Liver (tissue), 9 donors: ENCODE data around the gene PCAT6. TPM values are rescaled to one million over a fixed set of nuclear protein-coding genes. Genes with fewer than 3 reads are reported as not detected.

Source experiments
- DNase-seq: peaks from one replicate; pipeline ENCODE4 v3.0.0-alpha.2; 2017; ENCODE audit warnings: low spot score
- H3K27ac ChIP-seq, 2 donors: one replicate each; pipeline ENCODE4 v1.7.0; 2013; ENCODE audit warnings: inconsistent platforms in 2 of 2, low read length in 2 of 2, control low read depth in 1 of 2, low read depth in 1 of 2, mild to moderate bottlenecking in 1 of 2
- H3K27me3 ChIP-seq, 4 donors: one replicate each; pipeline versions ENCODE4 v1.6.1 to v1.7.0; 2013; ENCODE audit warnings: low read length in 3 of 4, inconsistent platforms in 1 of 4, mild to moderate bottlenecking in 1 of 4, moderate library complexity in 1 of 4; ENCODE audit not compliant: control insufficient read depth in 4 of 4, insufficient read depth in 4 of 4
- H3K36me3 ChIP-seq, 4 donors: one replicate each; pipeline versions ENCODE4 v1.6.1 to v1.7.0; 2013; ENCODE audit warnings: low read length in 3 of 4, mild to moderate bottlenecking in 3 of 4, low read depth in 1 of 4, moderate library complexity in 1 of 4; ENCODE audit not compliant: control insufficient read depth in 4 of 4, insufficient read depth in 3 of 4
- H3K4me1 ChIP-seq, 4 donors: one replicate each; pipeline versions ENCODE4 v1.6.1 to v1.7.0; 2013; ENCODE audit warnings: low read length in 3 of 4, mild to moderate bottlenecking in 3 of 4, moderate library complexity in 1 of 4; ENCODE audit not compliant: control insufficient read depth in 4 of 4, insufficient read depth in 4 of 4
- H3K4me3 ChIP-seq, 3 donors: one replicate each; pipeline versions ENCODE4 v1.6.1 to v1.7.0; 2013; ENCODE audit warnings: low read length in 3 of 3, control low read depth in 1 of 3, low read depth in 1 of 3, mild to moderate bottlenecking in 1 of 3
- H3K9ac ChIP-seq, 2 donors: one replicate each; pipeline ENCODE4 v1.7.0; 2013; ENCODE audit warnings: low read length in 2 of 2, mild to moderate bottlenecking in 2 of 2, moderate library complexity in 2 of 2, control low read depth in 1 of 2, low read depth in 1 of 2
- H3K9me3 ChIP-seq, 4 donors: one replicate each; pipeline versions ENCODE4 v1.6.1 to v1.7.0; 2013; ENCODE audit warnings: low read length in 3 of 4; ENCODE audit not compliant: control insufficient read depth in 4 of 4
- ATF3 ChIP-seq: IDR thresholded peaks from 2 replicates; pipeline ENCODE4 v1.6.1; 2016; ENCODE audit warnings: antibody characterized with exemption
- CTCF ChIP-seq: fragments of 150-350 bp; IDR thresholded peaks from 2 replicates; pipeline ENCODE4 v1.5.1; 2017; ENCODE audit warnings: improper control_type of control experiment, low read depth, low read length; ENCODE audit not compliant: missing input control
- EGR1 ChIP-seq, 2 donors: IDR thresholded peaks; 2 replicates each; pipeline ENCODE4 v1.6.1; 2016 to 2018; ENCODE audit warnings: antibody characterized with exemption in 2 of 2, low read depth in 2 of 2
- FOXA1 ChIP-seq: IDR thresholded peaks from 2 replicates; pipeline ENCODE4 v1.6.1; 2016; ENCODE audit warnings: antibody characterized with exemption
- FOXA2 ChIP-seq: IDR thresholded peaks from 2 replicates; pipeline ENCODE4 v1.6.1; 2016; ENCODE audit warnings: antibody characterized with exemption
- GABPA ChIP-seq, 2 donors: IDR thresholded peaks in 1 of 2; conservative IDR thresholded peaks in 1 of 2; 2 replicates each; pipeline ENCODE4 v1.6.1; 2016; ENCODE audit warnings: antibody characterized with exemption in 2 of 2, mild to moderate bottlenecking in 1 of 2, moderate library complexity in 1 of 2
- HNF4A ChIP-seq, 2 donors: conservative IDR thresholded peaks; 2 replicates each; pipeline ENCODE4 v1.6.1; 2016; ENCODE audit warnings: antibody characterized with exemption in 2 of 2, mild to moderate bottlenecking in 2 of 2
- HNF4G ChIP-seq: IDR thresholded peaks from 2 replicates; pipeline ENCODE4 v1.6.1; 2016; ENCODE audit warnings: antibody characterized with exemption
- JUND ChIP-seq, 2 donors: IDR thresholded peaks; 2 replicates each; pipeline ENCODE4 v1.6.1; 2016; ENCODE audit warnings: antibody characterized with exemption in 2 of 2
- MAX ChIP-seq: IDR thresholded peaks from 2 replicates; pipeline ENCODE4 v1.6.1; 2016; ENCODE audit warnings: antibody characterized with exemption
- NR2F2 ChIP-seq: IDR thresholded peaks from 2 replicates; pipeline ENCODE4 v1.6.1; 2016; ENCODE audit warnings: antibody characterized with exemption
- RAD21 ChIP-seq, 2 donors: IDR thresholded peaks; 2 replicates each; pipeline ENCODE4 v1.6.1; 2016; ENCODE audit warnings: antibody characterized with exemption in 2 of 2, mild to moderate bottlenecking in 2 of 2
- REST ChIP-seq: IDR thresholded peaks from 2 replicates; pipeline ENCODE4 v1.6.1; 2016; ENCODE audit warnings: antibody characterized with exemption, mild to moderate bottlenecking
- RXRA ChIP-seq, 2 donors: IDR thresholded peaks; 2 replicates each; pipeline ENCODE4 v1.6.1; 2017 to 2018; ENCODE audit warnings: antibody characterized with exemption in 2 of 2, mild to moderate bottlenecking in 1 of 2
- SP1 ChIP-seq: IDR thresholded peaks from 2 replicates; pipeline ENCODE4 v1.6.1; 2018; ENCODE audit warnings: antibody characterized with exemption, mild to moderate bottlenecking
- TAF1 ChIP-seq: conservative IDR thresholded peaks from 2 replicates; pipeline ENCODE4 v1.6.1; 2016; ENCODE audit warnings: antibody characterized with exemption, mild to moderate bottlenecking
- YY1 ChIP-seq: IDR thresholded peaks from 2 replicates; pipeline ENCODE4 v1.6.1; 2016; ENCODE audit warnings: antibody characterized with exemption, mild to moderate bottlenecking
- ZBTB33 ChIP-seq: IDR thresholded peaks from 2 replicates; pipeline ENCODE4 v1.6.1; 2016; ENCODE audit warnings: antibody characterized with exemption
- WGBS: extraction: QIAGEN DNeasy Blood & Tissue Kit; methylation state at CpG from one replicate; pipeline ENCODE4 v1.1.7; 2013; 5-methylcytosine and 5-hydroxymethylcytosine counted together
- polyA plus RNA-seq, 2 donors: library from polyadenylated mRNA; stranded (reverse) in 1 of 2; unstranded in 1 of 2; fragments of 200-250 nt in 1 of 2; fragments of >200 nt in 1 of 2; fragmentation: Nextera tagmentation in 1 of 2; extraction: Ambion mirVana in 1 of 2; gene quantifications; one replicate each; pipeline versions ENCODE4 v1.2.1 to v1.2.3, GENCODE V29; 2013 to 2015
- total RNA-seq, 2 donors: library from RNA; depleted of rRNA; stranded (reverse); fragments of >200 nt; gene quantifications; one replicate each; pipeline ENCODE4 v1.2.3, GENCODE V29; 2014
- donor health status: healthy.
- donor health status: healthy.
- donor health status: healthy.
- donor health status: healthy.
- donor health status: healthy.

The PCAT6 gene
- total and polyA plus RNA-seq, 4 donors: 0.23 to 1.2 TPM; not detected in 2

GRCh38 chr1:202800742-202801141, 10.0 kb upstream of the PCAT6 start:
- no peaks in the 10 kb centered on the region for H3K9me3 ChIP-seq
- H3K4me3 ChIP-seq: no peak overlapping the region
- WGBS: 94% methylated on average over 1 of the region's 1 CpG
- TF ChIP-seq EGR1 (IDR thresholded peaks at IDR 0.05; ENCODE audit: low read depth in 2 of 2) (no peak), YY1 (no peak), SP1 (no peak), TAF1 (no peak), MAX (no peak), FOXA1 (no peak), HNF4G (no peak), REST (no peak), GABPA (IDR thresholded peaks at IDR 0.05 in 1 of 2, conservative IDR thresholded peaks at IDR 0.05 in 1 of 2) (no peak), ATF3 (no peak), NR2F2 (no peak), RXRA (IDR thresholded peaks at IDR 0.05) (no peak), FOXA2 (no peak), ZBTB33 (no peak), RAD21 (IDR thresholded peaks at IDR 0.05) (no peak), HNF4A (conservative IDR thresholded peaks at IDR 0.05) (no peak), JUND (IDR thresholded peaks at IDR 0.05) (no peak), CTCF (no peak)
- H3K36me3 ChIP-seq: no peaks in the 10 kb centered on the region
- no peaks in the 10 kb centered on the region for H3K4me1 ChIP-seq
- H3K27me3 ChIP-seq: no peaks in the 10 kb centered on the region
- H3K9ac ChIP-seq: no peak overlapping the region
- H3K27ac ChIP-seq: no peak overlapping the region
- no peak for DNase-seq

GRCh38 chr1:202801175-202801574, 9.6 kb upstream of the PCAT6 start:
- Histone ChIP-seq H3K4me1 (peaks cover 0 to 1% (median 0%) of the 10 kb centered on the region in 4 donors), H3K9me3 (no peaks in the 10 kb centered on the region), H3K36me3 (no peaks in the 10 kb centered on the region), H3K27ac (no peak overlapping the region), H3K27me3 (no peaks in the 10 kb centered on the region), H3K9ac (no peak overlapping the region), H3K4me3 (no peak overlapping the region)
- WGBS: 98% methylated on average over 2 of the region's 2 CpGs
- DNase-seq: no peak
- TF ChIP-seq FOXA1: no peak
- no peak for TF ChIP-seq TAF1
- TF ChIP-seq ATF3: no peak
- no peak for TF ChIP-seq NR2F2
- TF ChIP-seq RAD21 (IDR thresholded peaks at IDR 0.05): no peak
- no peak for TF ChIP-seq EGR1 (IDR thresholded peaks at IDR 0.05; ENCODE audit: low read depth in 2 of 2)
- no peak for TF ChIP-seq REST
- TF ChIP-seq JUND (IDR thresholded peaks at IDR 0.05): no peak
- no peak for TF ChIP-seq CTCF
- no peak for TF ChIP-seq SP1
- no peak for TF ChIP-seq RXRA (IDR thresholded peaks at IDR 0.05)
- no peak for TF ChIP-seq GABPA (IDR thresholded peaks at IDR 0.05 in 1 of 2, conservative IDR thresholded peaks at IDR 0.05 in 1 of 2)
